ENCODE results near the gene ZNF837.

DNA sequence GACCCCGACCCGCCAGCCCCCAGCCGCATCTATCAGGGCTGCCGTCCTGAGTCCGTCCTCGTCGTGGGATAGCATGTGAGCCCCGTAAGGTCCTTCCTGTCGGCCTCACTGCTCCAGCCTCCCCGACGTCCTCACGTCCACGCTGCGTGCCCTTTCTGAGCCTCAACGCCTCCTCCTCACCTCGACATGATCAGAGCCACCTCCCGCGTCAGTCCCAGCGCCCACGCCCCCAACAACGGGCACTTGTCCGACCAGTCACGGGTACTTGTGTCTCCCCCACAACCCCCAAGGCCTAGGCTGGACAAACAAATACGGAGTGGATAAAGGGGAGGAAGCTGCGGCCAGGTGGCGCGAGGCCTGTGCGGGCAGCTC, 18.9 kb downstream of the ZNF837 start:
- TF ChIP-seq ZNF610 (tag by site-specific recombination; IDR thresholded peaks at IDR 0.05; ENCODE audit: borderline replicate concordance) = no peak
- TF ChIP-seq ZFP69B (tag by site-specific recombination; IDR thresholded peaks at IDR 0.05) = no peak
- TF ChIP-seq, protein P1, sequence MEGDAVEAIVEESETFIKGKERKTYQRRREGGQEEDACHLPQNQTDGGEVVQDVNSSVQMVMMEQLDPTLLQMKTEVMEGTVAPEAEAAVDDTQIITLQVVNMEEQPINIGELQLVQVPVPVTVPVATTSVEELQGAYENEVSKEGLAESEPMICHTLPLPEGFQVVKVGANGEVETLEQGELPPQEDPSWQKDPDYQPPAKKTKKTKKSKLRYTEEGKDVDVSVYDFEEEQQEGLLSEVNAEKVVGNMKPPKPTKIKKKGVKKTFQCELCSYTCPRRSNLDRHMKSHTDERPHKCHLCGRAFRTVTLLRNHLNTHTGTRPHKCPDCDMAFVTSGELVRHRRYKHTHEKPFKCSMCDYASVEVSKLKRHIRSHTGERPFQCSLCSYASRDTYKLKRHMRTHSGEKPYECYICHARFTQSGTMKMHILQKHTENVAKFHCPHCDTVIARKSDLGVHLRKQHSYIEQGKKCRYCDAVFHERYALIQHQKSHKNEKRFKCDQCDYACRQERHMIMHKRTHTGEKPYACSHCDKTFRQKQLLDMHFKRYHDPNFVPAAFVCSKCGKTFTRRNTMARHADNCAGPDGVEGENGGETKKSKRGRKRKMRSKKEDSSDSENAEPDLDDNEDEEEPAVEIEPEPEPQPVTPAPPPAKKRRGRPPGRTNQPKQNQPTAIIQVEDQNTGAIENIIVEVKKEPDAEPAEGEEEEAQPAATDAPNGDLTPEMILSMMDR (tag by site-specific recombination; IDR thresholded peaks at IDR 0.05) = no peak
- TF ChIP-seq ZNF544 (tag by site-specific recombination; IDR thresholded peaks at IDR 0.05) = no peak
- TF ChIP-seq, protein P2, sequence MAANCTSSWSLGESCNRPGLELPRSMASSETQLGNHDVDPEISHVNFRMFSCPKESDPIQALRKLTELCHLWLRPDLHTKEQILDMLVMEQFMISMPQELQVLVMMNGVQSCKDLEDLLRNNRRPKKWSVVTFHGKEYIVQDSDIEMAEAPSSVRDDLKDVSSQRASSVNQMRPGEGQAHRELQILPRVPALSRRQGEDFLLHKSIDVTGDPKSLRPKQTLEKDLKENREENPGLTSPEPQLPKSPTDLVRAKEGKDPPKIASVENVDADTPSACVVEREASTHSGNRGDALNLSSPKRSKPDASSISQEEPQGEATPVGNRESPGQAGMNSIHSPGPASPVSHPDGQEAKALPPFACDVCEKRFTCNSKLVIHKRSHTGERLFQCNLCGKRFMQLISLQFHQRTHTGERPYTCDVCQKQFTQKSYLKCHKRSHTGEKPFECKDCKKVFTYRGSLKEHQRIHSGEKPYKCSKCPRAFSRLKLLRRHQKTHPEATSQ (tag by site-specific recombination; IDR thresholded peaks at IDR 0.05) = no peak
- TF ChIP-seq PBX3 (CRISPR knock-in tag; IDR thresholded peaks at IDR 0.05) = no peak; the same call in 1 of the 2 replicates
- TF ChIP-seq KLF10 (tag by site-specific recombination; IDR thresholded peaks at IDR 0.05) = no peak
- no peak for TF ChIP-seq YY1 (tag by site-specific recombination; IDR thresholded peaks at IDR 0.05)
- no peak for TF ChIP-seq PRDM1 (tag by site-specific recombination; IDR thresholded peaks at IDR 0.05)

All from HEK293 (cell line).